HepG2 (cell line): ENCODE data around the gene ANKHD1. TPM values are rescaled to one million over a fixed set of nuclear protein-coding genes. Genes with fewer than 3 reads are reported as not detected.

Source experiments
- ARID2 ChIP-seq: sonication (generic); formaldehyde crosslinking; IDR thresholded peaks from 2 replicates; pipeline ENCODE4 v1.8.1; 2022; ENCODE audit warnings: mild to moderate bottlenecking, missing genetic modification reagents, borderline replicate concordance
- CHD2 ChIP-seq: IDR thresholded peaks from 2 replicates; pipeline ENCODE4 v1.6.1; 2011; ENCODE audit warnings: low read depth, low read length, improper control_type of control experiment
- ESRRA ChIP-seq: sonication (generic); formaldehyde crosslinking; IDR thresholded peaks from 2 replicates; pipeline ENCODE4 v1.5.1; 2020; ENCODE audit warnings: mild to moderate bottlenecking, low read depth, missing genetic modification reagents
- EZH2 ChIP-seq: conservative IDR thresholded peaks from 2 replicates; pipeline ENCODE4 v1.6.1; 2012; ENCODE audit warnings: mild to moderate bottlenecking, low read depth, low read length, moderate library complexity
- HIC2 ChIP-seq: sonication (generic); formaldehyde crosslinking; IDR thresholded peaks from 2 replicates; pipeline ENCODE4 v1.9.0; 2022; ENCODE audit warnings: low read depth, missing genetic modification reagents
- NFKB2 ChIP-seq: sonication (generic); formaldehyde crosslinking; IDR thresholded peaks from 2 replicates; pipeline ENCODE4 v1.4.0; 2020; ENCODE audit warnings: missing genetic modification reagents, borderline replicate concordance
- NKX3-1 ChIP-seq: sonication (generic); formaldehyde crosslinking; IDR thresholded peaks from 2 replicates; pipeline ENCODE4 v1.5.0; 2020; ENCODE audit warnings: missing genetic modification reagents
- PAXIP1 ChIP-seq: sonication (generic); formaldehyde crosslinking; conservative IDR thresholded peaks from 2 replicates; pipeline ENCODE4 v1.4.0; 2020; ENCODE audit warnings: mild to moderate bottlenecking, missing genetic modification reagents, moderate library complexity
- POLR2AphosphoS2 ChIP-seq: IDR thresholded peaks from 2 replicates; pipeline ENCODE4 v1.6.1; 2011; ENCODE audit warnings: low read depth, low read length, improper control_type of control experiment
- RARG ChIP-seq: sonication (generic); formaldehyde crosslinking; IDR thresholded peaks from 2 replicates; pipeline ENCODE4 v1.4.0; 2020; ENCODE audit warnings: low read depth, mild to moderate bottlenecking, missing genetic modification reagents
- RFX3 ChIP-seq: IDR thresholded peaks from 2 replicates; pipeline ENCODE4 v1.6.1; 2016; ENCODE audit warnings: missing biosample characterization, missing genetic modification reagents
- SMYD3 ChIP-seq: sonication (generic); formaldehyde crosslinking; IDR thresholded peaks from 2 replicates; pipeline ENCODE4 v1.8.1; 2023; ENCODE audit warnings: mild to moderate bottlenecking, missing genetic modification reagents
- TARDBP ChIP-seq: sonication (generic); formaldehyde crosslinking; IDR thresholded peaks from 2 replicates; pipeline ENCODE4 v1.8.0; 2022; ENCODE audit warnings: mild to moderate bottlenecking, missing genetic modification reagents
- TBL1XR1 ChIP-seq: fragments of 150-350 bp; IDR thresholded peaks from 2 replicates; pipeline ENCODE4 v1.6.1; 2014; ENCODE audit warnings: borderline replicate concordance, low read length; ENCODE audit not compliant: partially characterized antibody
- TFAP4 ChIP-seq: sonication (generic); IDR thresholded peaks from 2 replicates; pipeline ENCODE4 v1.6.1; 2016; ENCODE audit warnings: low read depth, borderline replicate concordance
- TIGD3 ChIP-seq: sonication (generic); formaldehyde crosslinking; IDR thresholded peaks from 2 replicates; pipeline ENCODE4 v1.5.1; 2020; ENCODE audit warnings: mild to moderate bottlenecking, missing genetic modification reagents, borderline replicate concordance
- ZFYVE20 ChIP-seq: sonication (generic); formaldehyde crosslinking; IDR thresholded peaks from 2 replicates; pipeline ENCODE4 v1.8.0; 2023; ENCODE audit warnings: low read depth, mild to moderate bottlenecking, moderate library complexity, missing genetic modification reagents, borderline replicate concordance
- ZNF12 ChIP-seq: sonication (generic); formaldehyde crosslinking; IDR thresholded peaks from 2 replicates; pipeline ENCODE4 v1.5.0; 2020; ENCODE audit warnings: missing genetic modification reagents
- ZNF180 ChIP-seq: sonication (generic); formaldehyde crosslinking; IDR thresholded peaks from 2 replicates; pipeline ENCODE4 v1.4.0; 2020; ENCODE audit warnings: low read depth, missing genetic modification reagents, borderline replicate concordance
- ZNF335 ChIP-seq: sonication (generic); formaldehyde crosslinking; IDR thresholded peaks from 2 replicates; pipeline ENCODE4 v1.4.0; 2020; ENCODE audit warnings: missing genetic modification reagents
- ZNF441 ChIP-seq: sonication (generic); formaldehyde crosslinking; IDR thresholded peaks from 2 replicates; pipeline ENCODE4 v1.7.0; 2021; ENCODE audit warnings: missing genetic modification reagents, borderline replicate concordance
- ZNF496 ChIP-seq: sonication (generic); formaldehyde crosslinking; IDR thresholded peaks from 2 replicates; pipeline ENCODE4 v1.8.1; 2023; ENCODE audit warnings: mild to moderate bottlenecking, moderate library complexity, missing genetic modification reagents; ENCODE audit not compliant: insufficient replicate concordance
- ZNF615 ChIP-seq: sonication (generic); formaldehyde crosslinking; IDR thresholded peaks from 2 replicates; pipeline ENCODE4 v1.5.0; 2020; ENCODE audit warnings: mild to moderate bottlenecking, missing genetic modification reagents, borderline replicate concordance
- ZNF772 ChIP-seq: sonication (generic); formaldehyde crosslinking; IDR thresholded peaks from 2 replicates; pipeline ENCODE4 v1.5.0; 2020; ENCODE audit warnings: mild to moderate bottlenecking, missing genetic modification reagents
- ZSCAN21 ChIP-seq: sonication (generic); formaldehyde crosslinking; IDR thresholded peaks from 2 replicates; pipeline ENCODE4 v1.8.0; 2022; ENCODE audit warnings: mild to moderate bottlenecking, missing genetic modification reagents, moderate library complexity, borderline replicate concordance
- polyA plus RNA-seq, 8 experiments: library from polyadenylated mRNA; depleted of rRNA in 3 of 8; stranded (reverse) in 7 of 8; unstranded in 1 of 8; fragments of >200 nt; fragmentation: Illumina TruSeq in 4 of 8; extraction: Trizol in 4 of 8; gene quantifications; 2 replicates each; pipeline versions ENCODE4 v1.2.1 to v1.2.3, GENCODE V29; 2011 to 2016; ENCODE audit warnings: low read depth in 4 of 8, missing spikeins in 1 of 8, mixed read lengths in 1 of 8; ENCODE audit not compliant: insufficient read depth in 1 of 8
- total RNA-seq, 5 experiments: library from RNA; depleted of rRNA; stranded (reverse); fragments of >200 nt; fragmentation: Illumina TruSeq; extraction: Trizol; gene quantifications; 2 replicates each; pipeline ENCODE4 v1.2.3, GENCODE V29; 2016; ENCODE audit warnings: low read depth in 1 of 5

ANKHD1 gene
- total and polyA plus RNA-seq, 2 of the 13 experiments (the other 11 are each of a cell fraction or from before 2014, with no cell fraction given): 69.9 to 82.0 TPM

- no peak for TF ChIP-seq TIGD3
- TF ChIP-seq ZNF615 (CRISPR knock-in tag): no peak
- TF ChIP-seq TARDBP (CRISPR knock-in tag): no peak
- TF ChIP-seq TFAP4: no peak
- TF ChIP-seq ZNF335 (CRISPR knock-in tag): no peak
- TF ChIP-seq PAXIP1 (CRISPR knock-in tag): no peak
- TF ChIP-seq HIC2 (CRISPR knock-in tag): no peak
- TF ChIP-seq ARID2 (CRISPR knock-in tag): no peak
- no peak for TF ChIP-seq ZNF180 (CRISPR knock-in tag)
- no peak for TF ChIP-seq ZNF772
- TF ChIP-seq RFX3 (CRISPR knock-in tag): no peak
- no peak for TF ChIP-seq NKX3-1 (CRISPR knock-in tag)
- no peak for TF ChIP-seq NFKB2 (CRISPR knock-in tag)
- TF ChIP-seq ZNF441: no peak
- no peak for TF ChIP-seq ZSCAN21 (CRISPR knock-in tag)
- no peak for TF ChIP-seq RARG (CRISPR knock-in tag)
- TF ChIP-seq TBL1XR1: no peak
- TF ChIP-seq EZH2: no peak
- TF ChIP-seq ZNF496 (CRISPR knock-in tag): no peak
- TF ChIP-seq CHD2: no peak
- TF ChIP-seq POLR2AphosphoS2: no peak
- TF ChIP-seq ZNF12: no peak
- TF ChIP-seq SMYD3 (CRISPR knock-in tag): no peak
- no peak for TF ChIP-seq ESRRA (CRISPR knock-in tag)
- TF ChIP-seq ZFYVE20: no peak
Measured at GRCh38 chr5:140575309-140575708, 173.7 kb downstream of the ANKHD1 start (continued).
